GM12878 (cell line): ENCODE data around the gene RAB11A. TPM values are rescaled to one million over a fixed set of nuclear protein-coding genes. Genes with fewer than 3 reads are reported as not detected.
A peak's percentile ranks its signal among the peaks of the same experiment; 100 is the strongest.

ENCODE experiments used
- BACH1 ChIP-seq: fragments of 450-650 bp; IDR thresholded peaks from 2 replicates; pipeline ENCODE4 v1.6.1; 2017; ENCODE audit warnings: mild to moderate bottlenecking, borderline replicate concordance
- CBX3 ChIP-seq: fragments of 200-600 bp; sonication (generic); IDR thresholded peaks from 2 replicates; pipeline ENCODE4 v1.6.1; 2016; ENCODE audit warnings: low read depth, borderline replicate concordance
- CBX5 ChIP-seq: sonication (generic); IDR thresholded peaks from 2 replicates; pipeline ENCODE4 v1.6.1; 2016; ENCODE audit warnings: low read depth, moderate library complexity, mild to moderate bottlenecking, inconsistent platforms
- CREB1 ChIP-seq: IDR thresholded peaks from 2 replicates; pipeline ENCODE4 v1.6.1; 2012; ENCODE audit warnings: low read depth, mild to moderate bottlenecking, inconsistent platforms
- GABPA ChIP-seq: IDR thresholded peaks from 2 replicates; pipeline ENCODE4 v1.6.1; 2014; ENCODE audit warnings: antibody characterized with exemption, low read depth, mild to moderate bottlenecking, inconsistent platforms
- KLF5 ChIP-seq: fragments of 450-650 bp; IDR thresholded peaks from 2 replicates; pipeline ENCODE4 v1.6.1; 2014; ENCODE audit warnings: mild to moderate bottlenecking; ENCODE audit not compliant: partially characterized antibody
- NR2C2 ChIP-seq: IDR thresholded peaks from 2 replicates; pipeline ENCODE4 v1.6.1; 2011; ENCODE audit warnings: borderline replicate concordance, low read depth; ENCODE audit not compliant: control insufficient read depth, insufficient read length
- POLR2AphosphoS5 ChIP-seq: IDR thresholded peaks from 2 replicates; pipeline ENCODE4 v1.6.1; 2011; ENCODE audit warnings: mild to moderate bottlenecking, low read length, inconsistent platforms
- RB1 ChIP-seq: fragments of 450-650 bp; formaldehyde crosslinking; IDR thresholded peaks from 2 replicates; pipeline ENCODE4 v1.6.1; 2017; ENCODE audit warnings: mild to moderate bottlenecking, borderline replicate concordance
- RCOR1 ChIP-seq: conservative IDR thresholded peaks from 2 replicates; pipeline ENCODE4 v1.6.1; 2012; ENCODE audit warnings: low read depth, low read length, improper control_type of control experiment
- SMAD1 ChIP-seq: fragments of 450-650 bp; IDR thresholded peaks from 2 replicates; pipeline ENCODE4 v1.6.1; 2018; ENCODE audit warnings: mild to moderate bottlenecking, low read depth; ENCODE audit not compliant: partially characterized antibody
- SMAD5 ChIP-seq: IDR thresholded peaks from 2 replicates; pipeline ENCODE4 v1.6.1; 2016; ENCODE audit warnings: antibody characterized with exemption, low read depth
- SPI1 ChIP-seq: IDR thresholded peaks from 2 replicates; pipeline ENCODE4 v1.6.1; 2011; ENCODE audit warnings: low read depth, mild to moderate bottlenecking, low read length, moderate library complexity, borderline replicate concordance; ENCODE audit not compliant: insufficient read depth
- TARDBP ChIP-seq: IDR thresholded peaks from 2 replicates; pipeline ENCODE4 v1.6.1; 2016; ENCODE audit warnings: borderline replicate concordance
- TCF12 ChIP-seq: IDR thresholded peaks from 2 replicates; pipeline ENCODE4 v1.6.1; 2011; ENCODE audit warnings: low read depth, mild to moderate bottlenecking, low read length
- ZBED1 ChIP-seq: IDR thresholded peaks from 2 replicates; pipeline ENCODE4 v1.6.1; 2016; ENCODE audit warnings: borderline replicate concordance
- polyA plus RNA-seq, 11 experiments: library from polyadenylated mRNA; depleted of rRNA in 4 of 11; unstranded in 6 of 11; stranded (reverse) in 5 of 11; fragments of >200 nt; fragmentation: Nextera tagmentation in 4 of 11; fragmentation: Illumina TruSeq in 1 of 11; extraction: Ambion mirVana in 4 of 11; extraction: Trizol in 1 of 11; gene quantifications; 1 replicate in 1 of 11; 2 replicates in 10 of 11; pipeline versions ENCODE4 v1.2.1 to v1.2.3, GENCODE V29; 2011 to 2016; ENCODE audit warnings: inconsistent platforms in 2 of 11, missing spikeins in 2 of 11, low read depth in 1 of 11
- total RNA-seq, 4 experiments: library from RNA; depleted of rRNA in 3 of 4; stranded (reverse); fragments of >200 nt in 3 of 4; fragmentation: Illumina TruSeq in 1 of 4; extraction: Trizol in 1 of 4; gene quantifications; 2 replicates each; pipeline versions ENCODE4 v1.2.1 to v1.2.3, GENCODE V29; 2013 to 2021
- TF ChIP-seq, protein P1 (sequence below): IDR thresholded peaks from 2 replicates; pipeline ENCODE4 v1.6.1; 2012; ENCODE audit warnings: improper control_type of control experiment, low read depth, low read length; ENCODE audit not compliant: insufficient replicate concordance
- TF ChIP-seq, protein P2 (sequence below): IDR thresholded peaks from 2 replicates; pipeline ENCODE4 v1.6.1; 2011; ENCODE audit warnings: low read depth, mild to moderate bottlenecking, low read length, moderate library complexity, borderline replicate concordance; ENCODE audit errors: extremely low read depth
- TF ChIP-seq, protein P3 (sequence below): fragments of 150-350 bp; IDR thresholded peaks from 2 replicates; pipeline ENCODE4 v1.6.1; 2014; ENCODE audit warnings: mild to moderate bottlenecking, low read depth, low read length

Gene RAB11A
- total and polyA plus RNA-seq, 10 of the 15 experiments (the other 5 are each of a cell fraction or from before 2014, with no cell fraction given), result 128 to 387 (median 224) TPM

DNA sequence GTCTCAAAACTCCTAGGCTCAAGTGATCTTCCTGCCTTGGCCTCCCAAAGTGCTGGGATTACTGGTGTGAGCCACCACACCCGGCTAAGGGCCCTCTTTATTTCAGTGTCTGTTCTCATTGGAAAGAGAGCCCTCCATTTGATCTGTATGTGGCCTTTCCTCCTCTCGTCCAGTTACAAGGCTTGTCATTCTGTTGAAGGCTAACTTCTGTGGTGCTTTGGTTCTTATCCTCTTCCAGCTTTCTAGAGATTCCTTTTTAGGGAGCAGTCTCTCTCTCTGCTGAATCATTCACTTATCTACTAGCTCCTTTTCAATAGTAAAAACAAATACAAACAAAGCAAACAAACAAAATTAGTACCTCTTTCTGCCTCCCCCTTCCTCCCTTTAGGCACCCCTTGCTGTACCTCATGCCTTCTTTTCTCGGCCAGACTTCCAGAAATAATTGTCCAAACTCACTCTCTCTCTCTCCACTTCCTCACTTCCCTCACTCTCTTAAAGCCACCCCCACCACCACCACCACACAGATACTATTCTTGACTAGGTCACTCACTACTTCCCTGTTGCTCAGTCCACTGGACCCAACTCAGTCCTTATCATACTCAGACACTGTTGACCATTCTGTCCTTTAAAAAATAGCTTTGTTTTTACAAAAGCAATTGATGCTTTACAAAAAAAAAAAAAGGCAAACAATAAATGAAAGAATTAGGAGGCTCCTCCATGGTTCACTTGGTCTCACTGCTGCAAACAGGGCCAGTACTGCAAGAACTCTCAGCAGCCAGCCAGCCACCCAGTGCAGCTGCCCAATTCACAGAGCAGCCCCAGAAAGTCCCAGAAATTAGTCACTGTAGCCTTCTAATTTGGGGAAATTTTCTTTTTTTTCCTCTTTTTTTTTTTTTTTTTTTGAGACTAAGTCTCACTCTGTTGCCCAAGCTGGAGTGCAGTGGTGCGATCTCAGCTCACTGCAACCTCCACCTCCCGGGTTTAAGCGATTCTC lies 31.7 kb upstream of the RAB11A start (continued):
- TF ChIP-seq, protein P1, sequence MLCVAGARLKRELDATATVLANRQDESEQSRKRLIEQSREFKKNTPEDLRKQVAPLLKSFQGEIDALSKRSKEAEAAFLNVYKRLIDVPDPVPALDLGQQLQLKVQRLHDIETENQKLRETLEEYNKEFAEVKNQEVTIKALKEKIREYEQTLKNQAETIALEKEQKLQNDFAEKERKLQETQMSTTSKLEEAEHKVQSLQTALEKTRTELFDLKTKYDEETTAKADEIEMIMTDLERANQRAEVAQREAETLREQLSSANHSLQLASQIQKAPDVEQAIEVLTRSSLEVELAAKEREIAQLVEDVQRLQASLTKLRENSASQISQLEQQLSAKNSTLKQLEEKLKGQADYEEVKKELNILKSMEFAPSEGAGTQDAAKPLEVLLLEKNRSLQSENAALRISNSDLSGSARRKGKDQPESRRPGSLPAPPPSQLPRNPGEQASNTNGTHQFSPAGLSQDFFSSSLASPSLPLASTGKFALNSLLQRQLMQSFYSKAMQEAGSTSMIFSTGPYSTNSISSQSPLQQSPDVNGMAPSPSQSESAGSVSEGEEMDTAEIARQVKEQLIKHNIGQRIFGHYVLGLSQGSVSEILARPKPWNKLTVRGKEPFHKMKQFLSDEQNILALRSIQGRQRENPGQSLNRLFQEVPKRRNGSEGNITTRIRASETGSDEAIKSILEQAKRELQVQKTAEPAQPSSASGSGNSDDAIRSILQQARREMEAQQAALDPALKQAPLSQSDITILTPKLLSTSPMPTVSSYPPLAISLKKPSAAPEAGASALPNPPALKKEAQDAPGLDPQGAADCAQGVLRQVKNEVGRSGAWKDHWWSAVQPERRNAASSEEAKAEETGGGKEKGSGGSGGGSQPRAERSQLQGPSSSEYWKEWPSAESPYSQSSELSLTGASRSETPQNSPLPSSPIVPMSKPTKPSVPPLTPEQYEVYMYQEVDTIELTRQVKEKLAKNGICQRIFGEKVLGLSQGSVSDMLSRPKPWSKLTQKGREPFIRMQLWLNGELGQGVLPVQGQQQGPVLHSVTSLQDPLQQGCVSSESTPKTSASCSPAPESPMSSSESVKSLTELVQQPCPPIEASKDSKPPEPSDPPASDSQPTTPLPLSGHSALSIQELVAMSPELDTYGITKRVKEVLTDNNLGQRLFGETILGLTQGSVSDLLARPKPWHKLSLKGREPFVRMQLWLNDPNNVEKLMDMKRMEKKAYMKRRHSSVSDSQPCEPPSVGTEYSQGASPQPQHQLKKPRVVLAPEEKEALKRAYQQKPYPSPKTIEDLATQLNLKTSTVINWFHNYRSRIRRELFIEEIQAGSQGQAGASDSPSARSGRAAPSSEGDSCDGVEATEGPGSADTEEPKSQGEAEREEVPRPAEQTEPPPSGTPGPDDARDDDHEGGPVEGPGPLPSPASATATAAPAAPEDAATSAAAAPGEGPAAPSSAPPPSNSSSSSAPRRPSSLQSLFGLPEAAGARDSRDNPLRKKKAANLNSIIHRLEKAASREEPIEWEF, result no peak
- no peak for TF ChIP-seq CREB1
- TF ChIP-seq, protein P2, sequence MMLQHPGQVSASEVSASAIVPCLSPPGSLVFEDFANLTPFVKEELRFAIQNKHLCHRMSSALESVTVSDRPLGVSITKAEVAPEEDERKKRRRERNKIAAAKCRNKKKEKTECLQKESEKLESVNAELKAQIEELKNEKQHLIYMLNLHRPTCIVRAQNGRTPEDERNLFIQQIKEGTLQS, result no peak
- TF ChIP-seq RB1, result no peak
- no peak for TF ChIP-seq BACH1
- no peak for TF ChIP-seq GABPA
- TF ChIP-seq, protein P3, sequence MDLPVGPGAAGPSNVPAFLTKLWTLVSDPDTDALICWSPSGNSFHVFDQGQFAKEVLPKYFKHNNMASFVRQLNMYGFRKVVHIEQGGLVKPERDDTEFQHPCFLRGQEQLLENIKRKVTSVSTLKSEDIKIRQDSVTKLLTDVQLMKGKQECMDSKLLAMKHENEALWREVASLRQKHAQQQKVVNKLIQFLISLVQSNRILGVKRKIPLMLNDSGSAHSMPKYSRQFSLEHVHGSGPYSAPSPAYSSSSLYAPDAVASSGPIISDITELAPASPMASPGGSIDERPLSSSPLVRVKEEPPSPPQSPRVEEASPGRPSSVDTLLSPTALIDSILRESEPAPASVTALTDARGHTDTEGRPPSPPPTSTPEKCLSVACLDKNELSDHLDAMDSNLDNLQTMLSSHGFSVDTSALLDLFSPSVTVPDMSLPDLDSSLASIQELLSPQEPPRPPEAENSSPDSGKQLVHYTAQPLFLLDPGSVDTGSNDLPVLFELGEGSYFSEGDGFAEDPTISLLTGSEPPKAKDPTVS, result no peak
- TF ChIP-seq KLF5, result no peak
- TF ChIP-seq SMAD5, result no peak
- no peak for TF ChIP-seq RCOR1
- no peak for TF ChIP-seq SMAD1
- no peak for TF ChIP-seq CBX3
- TF ChIP-seq POLR2AphosphoS5, result no peak
- TF ChIP-seq CBX5, result no peak
- no peak for TF ChIP-seq TCF12
- TF ChIP-seq SPI1, result peak; percentile 34; the same call in 1 of the 2 replicates
- TF ChIP-seq NR2C2, result no peak
- TF ChIP-seq ZBED1, result no peak
- TF ChIP-seq TARDBP, result no peak
